RCC 7860 (cell line): ENCODE data around the gene FARSB.

Source experiments
- DNase-seq: peaks from one replicate; pipeline ENCODE4 v3.0.0-alpha.2; 2015; ENCODE audit warnings: low spot score
- FAIRE-seq: peaks from 2 replicates; lab custom pipeline; 2012; peaks lifted over from hg19 to GRCh38; lab: Jason Lieb, UNC

FARSB gene

GRCh38 chr2:222668494-222669154 is 12.7 kb upstream of the FARSB start:
- FAIRE-seq = no peak
- no peak for DNase-seq

GRCh38 chr2:222663479-222663878 is 7.6 kb upstream of the FARSB start:
- FAIRE-seq = no peak
- no peak for DNase-seq

GRCh38 chr2:222656526-222657446 is 894 bp upstream of the FARSB start:
- FAIRE-seq = no peak
- no peak for DNase-seq

- DNase-seq (no peak), FAIRE-seq (no peak)
These were observed 2.6 kb downstream of the FARSB start for GRCh38 chr2:222653280-222653679.

GRCh38 chr2:222652491-222653255 is 3.2 kb downstream of the FARSB start:
- FAIRE-seq (no peak), DNase-seq (no peak)

GRCh38 chr2:222651718-222652418 is 4.0 kb downstream of the FARSB start:
- no peak for DNase-seq
- no peak for FAIRE-seq

- DNase-seq (no peak), FAIRE-seq (no peak)
These were observed 6.1 kb downstream of the FARSB start for GRCh38 chr2:222649801-222650200.

GRCh38 chr2:222646008-222646407 is 9.9 kb downstream of the FARSB start:
- FAIRE-seq (no peak), DNase-seq (no peak)

- FAIRE-seq (no peak), DNase-seq (no peak)
These were observed 12.8 kb downstream of the FARSB start for GRCh38 chr2:222643134-222643533.

GRCh38 chr2:222641336-222641735 is 14.6 kb downstream of the FARSB start:
- FAIRE-seq (no peak), DNase-seq (no peak)

- FAIRE-seq (no peak), DNase-seq (no peak)
These were observed 18.8 kb downstream of the FARSB start for GRCh38 chr2:222637067-222637466.

- FAIRE-seq = no peak
- DNase-seq = no peak
These were observed 20.6 kb downstream of the FARSB start for GRCh38 chr2:222635295-222635694.

GRCh38 chr2:222627764-222628163 is 28.1 kb downstream of the FARSB start:
- FAIRE-seq (no peak), DNase-seq (no peak)

GRCh38 chr2:222623756-222624309 is 32.1 kb downstream of the FARSB start:
- FAIRE-seq = no peak
- DNase-seq = no peak

GRCh38 chr2:222622910-222623309 is 33.0 kb downstream of the FARSB start:
- DNase-seq (no peak), FAIRE-seq (no peak)

- FAIRE-seq (no peak), DNase-seq (no peak)
These were observed 34.0 kb downstream of the FARSB start for GRCh38 chr2:222621893-222622292.

- DNase-seq = no peak
- no peak for FAIRE-seq
These were observed 40.6 kb downstream of the FARSB start for GRCh38 chr2:222615320-222615719.

GRCh38 chr2:222613715-222614331 is 42.1 kb downstream of the FARSB start:
- peak; percentile 39 for DNase-seq
- FAIRE-seq = peak; percentile 50

GRCh38 chr2:222611684-222612083 is 44.2 kb downstream of the FARSB start:
- DNase-seq (no peak), FAIRE-seq (no peak)

GRCh38 chr2:222610746-222611145 is 45.1 kb downstream of the FARSB start:
- FAIRE-seq = no peak
- no peak for DNase-seq
